ENCODE data around the gene HNRNPR. TPM values are rescaled to one million over a fixed set of nuclear protein-coding genes. Genes with fewer than 3 reads are reported as not detected.
"Not testable (repeated sequence)": the region's sequence is repeated elsewhere in the genome, so short reads cannot be mapped to it uniquely, and the experiment has no call there.

The HNRNPR gene
- total RNA-seq, 1 experiment from 2014 or later = 194 TPM

- H3K4me2 ChIP-seq (ENCODE audit: low read length) = no peak overlapping the region
- no peak for TF ChIP-seq REST (IDR thresholded peaks at IDR 0.05; ENCODE audit: low read depth)
- TF ChIP-seq POLR2A (IDR thresholded peaks at IDR 0.05; ENCODE audit: borderline replicate concordance, extremely low read depth, insufficient read depth, insufficient read length) = no peak
- no peak for TF ChIP-seq EZH2 (IDR thresholded peaks at IDR 0.05)
- no peak for TF ChIP-seq SRF (IDR thresholded peaks at IDR 0.05; ENCODE audit: low read depth)
- no peak for TF ChIP-seq CTCF (IDR thresholded peaks at IDR 0.05 in 2 of 3, conservative IDR thresholded peaks at IDR 0.05 in 1 of 3; ENCODE audit: borderline replicate concordance in 1 of 3, insufficient read depth in 1 of 3, low read depth in 2 of 3, low read length in 2 of 3)
- no peak for TF ChIP-seq SP1 (IDR thresholded peaks at IDR 0.05; ENCODE audit: low read depth)
- no peak for TF ChIP-seq MAX (IDR thresholded peaks at IDR 0.05)
- intact Hi-C loops (cut with micrococcal nuclease) = no loop called here
- ChIA-PET POLR2A (no interaction called here), RAD21 (ENCODE audit: low non-redundant PET in 1 of 2, low total read pairs in 2 of 2, uncharacterized antibody in 2 of 2, unreplicated experiment in 2 of 2) (no interaction called here), CTCF (no interaction called here)
- ATAC-seq (no peak), DNase-seq (ENCODE audit: low read depth, low spot score) (no peak)
- no peaks in the 10 kb centered on the region for H3K27me3 ChIP-seq (ENCODE audit: insufficient read depth, low read length)
- H3K4me1 ChIP-seq (ENCODE audit: control insufficient read depth in 1 of 2, insufficient read depth in 2 of 2, low read length in 2 of 2) = no peaks in the 10 kb centered on the region
- H3K9me2 ChIP-seq (ENCODE audit: insufficient read depth) = no peaks in the 10 kb centered on the region
- H2AFZ ChIP-seq (ENCODE audit: low read depth, low read length, poor library complexity, severe bottlenecking) = no peak overlapping the region
- H3K4me3 ChIP-seq (replicated peaks in 1 of 2; ENCODE audit: low read depth in 1 of 2, low read length in 2 of 2) = no peak overlapping the region
- H3K9ac ChIP-seq (ENCODE audit: low read length) = no peak overlapping the region
- H3K36me3 ChIP-seq (ENCODE audit: control insufficient read depth in 1 of 2, insufficient read depth in 2 of 2, low read length in 2 of 2) = no peaks in the 10 kb centered on the region
- H4K20me1 ChIP-seq (ENCODE audit: insufficient read depth) = no peaks in the 10 kb centered on the region
- H3K79me2 ChIP-seq (ENCODE audit: insufficient read depth, low read length) = no peaks in the 10 kb centered on the region
- no peaks in the 10 kb centered on the region for H3K9me3 ChIP-seq (ENCODE audit: control insufficient read depth in 1 of 2, insufficient read depth in 1 of 2, low read depth in 1 of 2, low read length in 2 of 2)
- no peak overlapping the region for H3K27ac ChIP-seq (ENCODE audit: low read depth, low read length)
- BruUV-seq (replicated peaks) = no TSS peak
Measured at GRCh38 chr1:23263380-23263887, 80.7 kb downstream of the HNRNPR start.

- CTCF ChIA-PET; RAD21 ChIA-PET (ENCODE audit: low non-redundant PET in 1 of 2, low total read pairs in 2 of 2, uncharacterized antibody in 2 of 2, unreplicated experiment in 2 of 2); intact Hi-C loops (cut with micrococcal nuclease); H3K4me2 ChIP-seq (ENCODE audit: low read length); H3K9ac ChIP-seq (ENCODE audit: low read length); H4K20me1 ChIP-seq (ENCODE audit: insufficient read depth); POLR2A ChIA-PET; H3K27ac ChIP-seq (ENCODE audit: low read depth, low read length); DNase-seq (ENCODE audit: low read depth, low spot score); H2AFZ ChIP-seq (ENCODE audit: low read depth, low read length, poor library complexity, severe bottlenecking); H3K36me3 ChIP-seq (ENCODE audit: control insufficient read depth in 1 of 2, insufficient read depth in 2 of 2, low read length in 2 of 2); H3K4me3 ChIP-seq (replicated peaks in 1 of 2; ENCODE audit: low read depth in 1 of 2, low read length in 2 of 2); H3K27me3 ChIP-seq (ENCODE audit: insufficient read depth, low read length); H3K4me1 ChIP-seq (ENCODE audit: control insufficient read depth in 1 of 2, insufficient read depth in 2 of 2, low read length in 2 of 2); H3K9me3 ChIP-seq (ENCODE audit: control insufficient read depth in 1 of 2, insufficient read depth in 1 of 2, low read depth in 1 of 2, low read length in 2 of 2); BruUV-seq (replicated peaks); H3K9me2 ChIP-seq (ENCODE audit: insufficient read depth); H3K79me2 ChIP-seq (ENCODE audit: insufficient read depth, low read length); ATAC-seq: not testable (repeated sequence)
Measured at GRCh38 chr1:23258082-23258481, 86.0 kb downstream of the HNRNPR start.

- H3K27ac ChIP-seq (ENCODE audit: low read depth, low read length); H3K9me2 ChIP-seq (ENCODE audit: insufficient read depth); DNase-seq (ENCODE audit: low read depth, low spot score); POLR2A ChIA-PET; H3K9me3 ChIP-seq (ENCODE audit: control insufficient read depth in 1 of 2, insufficient read depth in 1 of 2, low read depth in 1 of 2, low read length in 2 of 2); H3K9ac ChIP-seq (ENCODE audit: low read length); CTCF ChIA-PET; H3K79me2 ChIP-seq (ENCODE audit: insufficient read depth, low read length); intact Hi-C loops (cut with micrococcal nuclease); ATAC-seq; H3K4me1 ChIP-seq (ENCODE audit: control insufficient read depth in 1 of 2, insufficient read depth in 2 of 2, low read length in 2 of 2); RAD21 ChIA-PET (ENCODE audit: low non-redundant PET in 1 of 2, low total read pairs in 2 of 2, uncharacterized antibody in 2 of 2, unreplicated experiment in 2 of 2); H3K4me2 ChIP-seq (ENCODE audit: low read length); BruUV-seq (replicated peaks); H3K36me3 ChIP-seq (ENCODE audit: control insufficient read depth in 1 of 2, insufficient read depth in 2 of 2, low read length in 2 of 2); H4K20me1 ChIP-seq (ENCODE audit: insufficient read depth); H2AFZ ChIP-seq (ENCODE audit: low read depth, low read length, poor library complexity, severe bottlenecking); H3K4me3 ChIP-seq (replicated peaks in 1 of 2; ENCODE audit: low read depth in 1 of 2, low read length in 2 of 2); H3K27me3 ChIP-seq (ENCODE audit: insufficient read depth, low read length): not testable (repeated sequence)
Measured at GRCh38 chr1:23257371-23257770, 86.7 kb downstream of the HNRNPR start.
